GM23338 (cell line): ENCODE measurements around the gene HIVEP3. TPM values are rescaled to one million over a fixed set of nuclear protein-coding genes. Genes with fewer than 3 reads are reported as not detected.

Experiments
- ATAC-seq: fragments of 200-7000 bp; cut with Tn5 transposase; 3 replicates; pipeline ENCODE4 v1.9.1; 2020
- DNase-seq: peaks from one replicate; pipeline ENCODE4 v3.0.0-alpha.2; 2015; ENCODE audit warnings: low spot score
- H2AFZ ChIP-seq: fragments of 200-600 bp; sonication (generic); 2 replicates; pipeline ENCODE4 v1.8.0; 2016; ENCODE audit warnings: antibody characterized with exemption, mild to moderate bottlenecking, moderate library complexity
- H3F3A ChIP-seq: fragments of 200-600 bp; sonication (generic); replicated peaks from 2 replicates; pipeline ENCODE4 v1.8.0; 2017; ENCODE audit warnings: antibody characterized with exemption, mixed run types, low read depth
- H3K27ac ChIP-seq: fragments of 200-600 bp; sonication (generic); 2 replicates; pipeline ENCODE4 v1.6.1; 2016; ENCODE audit warnings: low read depth
- H3K27me3 ChIP-seq: fragments of 200-600 bp; sonication (generic); 2 replicates; pipeline ENCODE4 v1.8.0; 2016; ENCODE audit warnings: mild to moderate bottlenecking, mixed run types, moderate library complexity; ENCODE audit not compliant: insufficient read depth
- H3K36me3 ChIP-seq: fragments of 200-600 bp; sonication (generic); 2 replicates; pipeline ENCODE4 v1.8.0; 2016; ENCODE audit warnings: mild to moderate bottlenecking; ENCODE audit not compliant: insufficient read depth
- H3K4me1 ChIP-seq: fragments of 200-600 bp; sonication (generic); 2 replicates; pipeline ENCODE4 v1.8.0; 2016; ENCODE audit warnings: mild to moderate bottlenecking, moderate library complexity; ENCODE audit not compliant: insufficient read depth
- H3K4me2 ChIP-seq: fragments of 200-600 bp; sonication (generic); 2 replicates; pipeline ENCODE4 v1.7.1; 2017; ENCODE audit warnings: mixed run types
- H3K4me3 ChIP-seq: fragments of 200-600 bp; sonication (generic); 2 replicates; pipeline ENCODE4 v1.6.1; 2016; ENCODE audit warnings: mixed run types
- H3K79me2 ChIP-seq: fragments of 200-600 bp; sonication (generic); replicated peaks from 2 replicates; pipeline ENCODE4 v1.8.0; 2017; ENCODE audit warnings: mild to moderate bottlenecking; ENCODE audit not compliant: insufficient read depth
- H3K9me2 ChIP-seq: fragments of 200-600 bp; sonication (generic); 2 replicates; pipeline ENCODE4 v1.8.0; 2017; ENCODE audit not compliant: insufficient read depth
- H4K20me1 ChIP-seq: fragments of 200-600 bp; sonication (generic); replicated peaks from 2 replicates; pipeline ENCODE4 v1.8.0; 2017; ENCODE audit warnings: mild to moderate bottlenecking; ENCODE audit not compliant: insufficient read depth
- H3K27ac Mint-ChIP-seq: 2 replicates; pipeline ENCODE4 v1.8.0; 2020; ENCODE audit warnings: inconsistent platforms, mild to moderate bottlenecking, moderate library complexity, mixed read lengths
- H3K27me3 Mint-ChIP-seq: 3 replicates; pipeline ENCODE4 v1.8.0; 2022; ENCODE audit warnings: low read depth, mild to moderate bottlenecking, moderate library complexity, mixed read lengths, inconsistent platforms; ENCODE audit not compliant: insufficient read depth, poor library complexity
- H3K36me3 Mint-ChIP-seq: 3 replicates; pipeline ENCODE4 v1.8.0; 2021; ENCODE audit warnings: low read depth, mild to moderate bottlenecking, inconsistent platforms, moderate library complexity, mixed read lengths
- H3K4me1 Mint-ChIP-seq: 3 replicates; pipeline ENCODE4 v1.8.0; 2020; ENCODE audit warnings: mild to moderate bottlenecking, inconsistent platforms, mixed read lengths
- H3K4me3 Mint-ChIP-seq: 3 replicates; pipeline ENCODE4 v1.8.0; 2021; ENCODE audit warnings: moderate library complexity, mild to moderate bottlenecking, inconsistent platforms, mixed read lengths
- H3K9me3 Mint-ChIP-seq: 3 replicates; pipeline ENCODE4 v1.8.0; 2020; ENCODE audit warnings: moderate library complexity, mild to moderate bottlenecking, inconsistent platforms, mixed read lengths
- CREB1 ChIP-seq: fragments of 250-450 bp; sonication (Bioruptor Pico); IDR thresholded peaks from 2 replicates; pipeline ENCODE4 v1.5.0; 2020; ENCODE audit warnings: low read depth, mild to moderate bottlenecking, moderate library complexity
- CTCF ChIP-seq, 2 experiments: fragments of 200-600 bp in 1 of 2; sonication (generic) in 1 of 2; conservative IDR thresholded peaks; 2 replicates each; pipeline versions ENCODE4 v1.5.1 to v1.6.1; 2016 to 2017; ENCODE audit warnings: antibody characterized with exemption in 2 of 2, low read depth in 2 of 2, mild to moderate bottlenecking in 2 of 2, moderate library complexity in 1 of 2
- ETS1 ChIP-seq: IDR thresholded peaks from 2 replicates; pipeline ENCODE4 v1.6.1; 2016; ENCODE audit warnings: antibody characterized with exemption
- EZH2 ChIP-seq: fragments of 200-600 bp; sonication (generic); IDR thresholded peaks from one replicate; pipeline ENCODE4 v1.8.0; 2017; ENCODE audit warnings: antibody characterized with exemption, mild to moderate bottlenecking, low read depth; ENCODE audit not compliant: unreplicated experiment
- EZH2phosphoT487 ChIP-seq: fragments of 200-600 bp; sonication (generic); IDR thresholded peaks from one replicate; pipeline ENCODE4 v1.8.1; 2018; ENCODE audit warnings: antibody characterized with exemption; ENCODE audit not compliant: unreplicated experiment
- JUNB ChIP-seq: IDR thresholded peaks from one replicate; pipeline ENCODE4 v1.6.1; 2016; ENCODE audit warnings: antibody characterized with exemption; ENCODE audit not compliant: unreplicated experiment
- NANOG ChIP-seq: IDR thresholded peaks from 2 replicates; pipeline ENCODE4 v1.6.1; 2016; ENCODE audit warnings: antibody characterized with exemption, borderline replicate concordance
- POLR2AphosphoS5 ChIP-seq: IDR thresholded peaks from 2 replicates; pipeline ENCODE4 v1.6.1; 2016; ENCODE audit warnings: antibody characterized with exemption, low read depth
- REST ChIP-seq: IDR thresholded peaks from one replicate; pipeline ENCODE4 v1.6.1; 2018; ENCODE audit warnings: antibody characterized with exemption; ENCODE audit not compliant: unreplicated experiment
- STAT1 ChIP-seq: IDR thresholded peaks from one replicate; pipeline ENCODE4 v1.6.1; 2016; ENCODE audit warnings: antibody characterized with exemption; ENCODE audit not compliant: unreplicated experiment
- ZNF114 ChIP-seq: fragments of 250-450 bp; sonication (Bioruptor Pico); IDR thresholded peaks from 2 replicates; pipeline ENCODE4 v1.5.0; 2020; ENCODE audit warnings: mild to moderate bottlenecking, moderate library complexity
- ZNF462 ChIP-seq: fragments of 250-450 bp; sonication (Bioruptor Pico); IDR thresholded peaks from 2 replicates; pipeline ENCODE4 v1.5.0; 2020; ENCODE audit warnings: mild to moderate bottlenecking, moderate library complexity
- polyA plus RNA-seq: library from polyadenylated mRNA; unstranded; fragments of >200 nt; fragmentation: Nextera tagmentation; extraction: Ambion mirVana; gene quantifications from 2 replicates; pipeline ENCODE4 v1.2.1, GENCODE V29; 2016
- total RNA-seq: library from RNA; depleted of rRNA; stranded (reverse); fragments of >200 nt; shearing (Covaris generic); gene quantifications from 2 replicates; pipeline ENCODE4 v1.2.3, GENCODE V29; 2014

HIVEP3 gene
- total and polyA plus RNA-seq, 2 experiments from 2014 or later = 0.14 to 0.24 TPM

- peaks cover 3% of the 10 kb centered on the region; the same call in 1 of the 2 replicates for H3K4me1 ChIP-seq
- H3K27ac Mint-ChIP-seq = no peak overlapping the region
- no peak overlapping the region for H3K27ac ChIP-seq
- H2AFZ ChIP-seq = 0 out of 2 replicates have a peak overlapping the region, but pooled peaks have one; percentile 32
- no peaks in the 10 kb centered on the region for H3K9me3 Mint-ChIP-seq
- no peaks in the 10 kb centered on the region for H3K79me2 ChIP-seq
- no peaks in the 10 kb centered on the region for H3K36me3 ChIP-seq
- ATAC-seq (no peak), DNase-seq (no peak)
- H3F3A ChIP-seq = no peaks in the 10 kb centered on the region
- no peaks in the 10 kb centered on the region for H3K27me3 ChIP-seq
- no peak overlapping the region for H3K4me3 ChIP-seq
- H3K4me3 Mint-ChIP-seq = no peak overlapping the region
- H3K36me3 Mint-ChIP-seq = no peaks in the 10 kb centered on the region
- no peak overlapping the region for H3K4me2 ChIP-seq
- peaks cover 8% of the 10 kb centered on the region; the same call in 1 of the 2 replicates for H3K9me2 ChIP-seq
- peaks cover 6% of the 10 kb centered on the region for H3K27me3 Mint-ChIP-seq
- no peak for TF ChIP-seq REST
- TF ChIP-seq ZNF114 (CRISPR knock-in tag) = no peak
- TF ChIP-seq STAT1 = no peak
- TF ChIP-seq EZH2phosphoT487 = no peak
- TF ChIP-seq CTCF (conservative IDR thresholded peaks at IDR 0.05; ENCODE audit: low read depth in 2 of 2) = no peak
- no peak for TF ChIP-seq EZH2
- no peak for TF ChIP-seq CREB1
- no peak for TF ChIP-seq POLR2AphosphoS5
- no peak for TF ChIP-seq ZNF462 (CRISPR knock-in tag)
- TF ChIP-seq JUNB = no peak
- no peak for TF ChIP-seq NANOG
- TF ChIP-seq ETS1 = no peak
- peaks cover 31% of the 10 kb centered on the region for H3K4me1 Mint-ChIP-seq
- no peaks in the 10 kb centered on the region for H4K20me1 ChIP-seq
Measured at GRCh38 chr1:41898191-41898713, 20.5 kb downstream of the HIVEP3 start.
